Measurements from ENCODE around the gene VSTM2B.
"Not testable (repeated sequence)": the region's sequence is repeated elsewhere in the genome, so short reads cannot be mapped to it uniquely, and the experiment has no call there.

DNA sequence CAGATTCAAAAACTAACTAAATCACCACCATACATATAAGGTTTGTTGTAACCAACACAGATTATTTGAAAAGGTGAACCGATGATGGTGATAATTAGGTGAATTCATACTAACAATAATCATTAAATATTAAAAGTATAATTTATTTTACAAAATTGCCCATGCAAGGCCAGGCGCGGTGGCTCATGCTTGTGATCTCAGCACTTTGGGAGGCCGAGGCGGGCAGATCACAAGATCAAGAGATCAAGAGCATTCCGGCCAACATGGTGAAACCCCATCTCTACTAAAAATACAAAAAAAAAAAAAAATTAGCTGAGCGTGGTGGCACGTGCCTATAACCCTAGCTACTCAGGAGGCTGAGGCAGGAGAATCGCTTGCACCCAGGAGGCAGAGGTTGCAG lies 38.8 kb upstream of the VSTM2B start:
- not testable (repeated sequence) for TF ChIP-seq CTCF (IDR thresholded peaks at IDR 0.05; ENCODE audit: low read depth, low read length); EZH2phosphoT487 (IDR thresholded peaks at IDR 0.05; ENCODE audit: low read depth)
